ENCODE results near the gene PROSER1.
"Not testable (repeated sequence)": the region's sequence is repeated elsewhere in the genome, so short reads cannot be mapped to it uniquely, and the experiment has no call there.

The PROSER1 gene

DNA sequence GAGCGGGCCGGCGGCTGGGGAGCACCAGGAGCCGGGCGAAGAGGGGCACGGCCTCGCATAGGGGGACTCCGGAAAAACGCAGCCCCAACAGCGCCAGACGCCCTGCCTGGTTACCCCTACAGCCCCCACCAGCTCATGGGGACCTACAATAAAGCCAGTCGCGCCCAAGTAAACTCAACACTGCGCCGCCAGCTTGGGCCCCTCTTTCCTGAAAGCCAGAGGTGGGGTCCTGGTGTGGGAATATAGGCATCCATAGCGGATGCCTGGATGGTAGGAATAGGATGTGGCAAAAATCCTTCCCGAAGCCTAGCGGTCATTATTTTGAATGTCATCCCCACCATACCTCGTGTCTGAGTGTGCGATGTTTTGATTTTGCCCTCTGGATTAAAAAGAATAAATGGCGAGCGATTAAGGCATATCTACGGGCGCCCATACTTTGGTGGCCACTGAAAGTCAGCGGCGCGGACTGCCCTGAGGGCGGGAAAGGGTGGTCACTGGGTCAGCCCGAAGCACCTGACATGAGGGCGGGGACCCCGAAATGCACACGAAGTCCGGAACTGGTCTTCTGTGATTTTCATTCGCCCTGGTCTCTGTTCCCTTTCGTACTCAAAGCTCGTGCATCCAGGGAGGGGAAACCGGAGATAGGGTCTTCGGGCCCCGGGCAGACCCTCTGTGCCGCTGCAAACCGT is at the start of gene PROSER1, which contains the start of gene NHLRC3:
Gene PROSER1 (minus strand): TSS at position 210 of the 689 bp plus-strand sequence. CDS start 847 bp downstream, outside the sequence.
Gene NHLRC3 (plus strand): TSS at position 577 of the 689 bp plus-strand sequence. CDS start 184 bp downstream, outside the sequence.
- Histone ChIP-seq H3K27me3 (ENCODE audit: insufficient read depth, low read depth) (no peaks in the 10 kb centered on the region), H4K20me1 (ENCODE audit: insufficient read depth) (no peaks in the 10 kb centered on the region), H2AFZ (ENCODE audit: low read depth) (peak within 1 kb of the TSS; percentile 73), H3K4me3 (IDR thresholded peaks at IDR 0.05; ENCODE audit: insufficient read depth, low read depth, low read length) (no peak within 1 kb of the TSS), H3K4me1 (ENCODE audit: low read depth, poor library complexity, severe bottlenecking) (peaks cover 46% of the 10 kb centered on the region), H3K27ac (peak within 1 kb of the TSS; percentile 89), H3K4me2 (peak within 1 kb of the TSS; percentile 93), H3K9ac (peak within 1 kb of the TSS; percentile 78), H3K79me2 (ENCODE audit: insufficient read depth, low read depth) (peaks cover 50% of the 10 kb centered on the region), H3K36me3 (ENCODE audit: insufficient read depth) (no peaks in the 10 kb centered on the region)
- TF ChIP-seq, protein P1, sequence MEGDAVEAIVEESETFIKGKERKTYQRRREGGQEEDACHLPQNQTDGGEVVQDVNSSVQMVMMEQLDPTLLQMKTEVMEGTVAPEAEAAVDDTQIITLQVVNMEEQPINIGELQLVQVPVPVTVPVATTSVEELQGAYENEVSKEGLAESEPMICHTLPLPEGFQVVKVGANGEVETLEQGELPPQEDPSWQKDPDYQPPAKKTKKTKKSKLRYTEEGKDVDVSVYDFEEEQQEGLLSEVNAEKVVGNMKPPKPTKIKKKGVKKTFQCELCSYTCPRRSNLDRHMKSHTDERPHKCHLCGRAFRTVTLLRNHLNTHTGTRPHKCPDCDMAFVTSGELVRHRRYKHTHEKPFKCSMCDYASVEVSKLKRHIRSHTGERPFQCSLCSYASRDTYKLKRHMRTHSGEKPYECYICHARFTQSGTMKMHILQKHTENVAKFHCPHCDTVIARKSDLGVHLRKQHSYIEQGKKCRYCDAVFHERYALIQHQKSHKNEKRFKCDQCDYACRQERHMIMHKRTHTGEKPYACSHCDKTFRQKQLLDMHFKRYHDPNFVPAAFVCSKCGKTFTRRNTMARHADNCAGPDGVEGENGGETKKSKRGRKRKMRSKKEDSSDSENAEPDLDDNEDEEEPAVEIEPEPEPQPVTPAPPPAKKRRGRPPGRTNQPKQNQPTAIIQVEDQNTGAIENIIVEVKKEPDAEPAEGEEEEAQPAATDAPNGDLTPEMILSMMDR (conservative IDR thresholded peaks at IDR 0.05; ENCODE audit: low read depth, low read length): no peak

DNA sequence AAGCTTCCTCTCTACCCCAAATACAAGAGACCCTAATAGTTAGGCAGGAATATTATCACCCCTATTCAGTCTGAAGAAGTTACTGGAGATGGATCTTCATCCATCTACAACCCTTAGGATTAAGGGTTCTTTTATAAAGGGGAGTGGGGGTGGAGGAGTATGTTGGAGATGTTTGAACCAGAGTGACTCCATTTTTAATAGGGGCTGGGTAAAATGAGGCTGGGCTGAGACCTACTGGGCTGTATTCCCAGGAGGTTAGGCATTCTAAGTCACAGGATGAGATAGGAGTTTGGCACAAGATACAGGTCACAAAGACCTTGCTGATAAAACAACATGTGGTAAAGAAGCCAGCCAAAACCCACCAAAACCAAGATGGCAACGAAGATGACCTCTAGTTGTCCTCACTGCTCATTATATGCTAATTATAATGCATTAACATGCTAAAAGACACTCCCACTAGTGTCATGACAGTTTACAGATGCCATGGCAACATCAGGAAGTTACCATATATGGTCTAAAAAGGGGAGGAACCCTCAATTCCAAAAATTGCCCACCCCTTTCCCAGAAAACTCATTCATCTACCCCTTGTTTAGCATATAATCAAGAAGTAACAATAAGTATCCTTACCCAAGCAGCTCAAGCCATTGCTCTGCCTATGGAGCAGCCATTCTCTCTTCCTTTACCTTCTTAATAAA is 48.5 kb upstream of the PROSER1 start:
- H3K27me3 ChIP-seq (ENCODE audit: insufficient read depth, low read depth); H3K9ac ChIP-seq; H3K4me3 ChIP-seq (IDR thresholded peaks at IDR 0.05; ENCODE audit: insufficient read depth, low read depth, low read length); H4K20me1 ChIP-seq (ENCODE audit: insufficient read depth); H3K4me1 ChIP-seq (ENCODE audit: low read depth, poor library complexity, severe bottlenecking); H3K27ac ChIP-seq; H3K79me2 ChIP-seq (ENCODE audit: insufficient read depth, low read depth); H3K4me2 ChIP-seq; H3K36me3 ChIP-seq (ENCODE audit: insufficient read depth); H2AFZ ChIP-seq (ENCODE audit: low read depth): not testable (repeated sequence)

DNA sequence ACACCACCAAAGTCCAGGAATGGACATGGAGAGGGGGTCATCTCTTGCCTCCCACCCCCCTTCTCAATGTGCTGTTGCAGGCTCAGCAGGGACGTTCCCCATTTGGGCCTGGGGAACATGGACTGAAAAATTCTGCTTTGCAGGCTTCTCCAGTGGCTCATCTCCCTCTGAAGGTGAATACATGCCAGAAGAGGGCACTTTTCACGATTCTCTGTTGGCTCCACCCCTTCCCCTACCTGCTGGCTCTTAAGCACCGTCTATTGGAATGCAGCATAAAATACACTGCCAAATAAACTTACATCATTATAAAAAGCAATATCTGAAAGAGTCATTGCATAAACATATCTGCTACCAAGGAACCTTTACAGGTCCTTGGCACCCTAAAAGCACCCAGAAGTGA is 36.1 kb upstream of the PROSER1 start:
- TF ChIP-seq, protein P1 (conservative IDR thresholded peaks at IDR 0.05; ENCODE audit: low read depth, low read length): no peak
- Histone ChIP-seq H3K4me2 (no peak overlapping the region), H3K27me3 (ENCODE audit: insufficient read depth, low read depth) (no peaks in the 10 kb centered on the region), H3K4me1 (ENCODE audit: low read depth, poor library complexity, severe bottlenecking) (no peaks in the 10 kb centered on the region), H2AFZ (ENCODE audit: low read depth) (no peak overlapping the region), H3K27ac (no peak overlapping the region), H4K20me1 (ENCODE audit: insufficient read depth) (no peaks in the 10 kb centered on the region), H3K36me3 (ENCODE audit: insufficient read depth) (no peaks in the 10 kb centered on the region), H3K9ac (no peak overlapping the region), H3K79me2 (ENCODE audit: insufficient read depth, low read depth) (no peaks in the 10 kb centered on the region), H3K4me3 (IDR thresholded peaks at IDR 0.05; ENCODE audit: insufficient read depth, low read depth, low read length) (no peak overlapping the region)

DNA sequence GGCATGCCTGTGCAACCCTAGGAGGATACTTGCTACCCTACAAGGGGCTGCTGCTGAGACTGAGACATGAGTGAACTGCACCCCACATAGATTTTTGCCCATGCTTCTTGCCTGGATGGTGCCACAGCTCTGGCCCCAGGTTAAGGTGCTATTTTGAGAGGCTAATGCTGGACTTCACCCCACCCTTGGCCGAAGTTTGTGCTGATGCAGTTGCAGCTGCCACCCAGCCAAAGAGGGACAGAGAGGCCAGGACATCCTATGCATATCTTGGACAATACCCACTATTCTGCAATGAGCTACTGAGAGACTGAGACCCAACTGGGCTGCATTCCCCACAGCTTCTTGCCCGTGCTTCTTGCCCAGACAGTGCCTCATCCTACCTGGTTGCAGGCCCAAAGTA is 35.0 kb upstream of the PROSER1 start:
- H3K9ac ChIP-seq: no peak overlapping the region
- no peak overlapping the region for H3K4me3 ChIP-seq (IDR thresholded peaks at IDR 0.05; ENCODE audit: insufficient read depth, low read depth, low read length)
- no peak overlapping the region for H2AFZ ChIP-seq (ENCODE audit: low read depth)
- no peaks in the 10 kb centered on the region for H3K79me2 ChIP-seq (ENCODE audit: insufficient read depth, low read depth)
- no peaks in the 10 kb centered on the region for H4K20me1 ChIP-seq (ENCODE audit: insufficient read depth)
- no peak overlapping the region for H3K4me2 ChIP-seq
- H3K27me3 ChIP-seq (ENCODE audit: insufficient read depth, low read depth): no peaks in the 10 kb centered on the region
- no peaks in the 10 kb centered on the region for H3K4me1 ChIP-seq (ENCODE audit: low read depth, poor library complexity, severe bottlenecking)
- H3K27ac ChIP-seq: no peak overlapping the region
- TF ChIP-seq, protein P1 (conservative IDR thresholded peaks at IDR 0.05; ENCODE audit: low read depth, low read length): no peak
- no peaks in the 10 kb centered on the region for H3K36me3 ChIP-seq (ENCODE audit: insufficient read depth)

DNA sequence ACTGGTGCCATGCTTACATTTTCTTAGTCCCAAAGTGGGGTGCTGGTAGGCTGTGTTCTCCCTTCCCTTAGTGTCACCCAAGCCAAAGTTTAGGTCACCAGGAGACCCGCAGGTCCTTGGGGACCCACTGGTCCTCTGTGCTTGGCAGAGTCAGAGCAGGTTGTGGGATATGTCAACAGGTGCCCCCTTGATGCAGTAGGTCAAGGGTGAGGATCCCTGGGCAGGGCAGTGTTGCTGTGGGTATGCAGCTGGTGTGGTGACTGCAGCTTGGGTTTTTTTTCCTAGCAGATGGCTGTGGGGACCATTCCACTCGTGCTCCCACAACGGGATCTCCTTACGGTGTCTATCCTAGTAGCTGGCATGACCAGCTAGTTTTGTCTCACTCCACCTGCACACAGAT is 24.1 kb upstream of the PROSER1 start:
- Histone ChIP-seq H3K9ac (no peak overlapping the region), H3K27me3 (ENCODE audit: insufficient read depth, low read depth) (no peaks in the 10 kb centered on the region), H4K20me1 (ENCODE audit: insufficient read depth) (no peaks in the 10 kb centered on the region), H3K36me3 (ENCODE audit: insufficient read depth) (no peaks in the 10 kb centered on the region), H3K4me1 (ENCODE audit: low read depth, poor library complexity, severe bottlenecking) (peaks cover 14% of the 10 kb centered on the region), H3K79me2 (ENCODE audit: insufficient read depth, low read depth) (no peaks in the 10 kb centered on the region), H3K4me3 (IDR thresholded peaks at IDR 0.05; ENCODE audit: insufficient read depth, low read depth, low read length) (no peak overlapping the region), H2AFZ (ENCODE audit: low read depth) (no peak overlapping the region), H3K27ac (no peak overlapping the region), H3K4me2 (no peak overlapping the region)
- TF ChIP-seq, protein P1 (conservative IDR thresholded peaks at IDR 0.05; ENCODE audit: low read depth, low read length): no peak

Measured in KMS-11 (cell line).